ENCODE results near the gene ACOT7.

The ACOT7 gene

DNA sequence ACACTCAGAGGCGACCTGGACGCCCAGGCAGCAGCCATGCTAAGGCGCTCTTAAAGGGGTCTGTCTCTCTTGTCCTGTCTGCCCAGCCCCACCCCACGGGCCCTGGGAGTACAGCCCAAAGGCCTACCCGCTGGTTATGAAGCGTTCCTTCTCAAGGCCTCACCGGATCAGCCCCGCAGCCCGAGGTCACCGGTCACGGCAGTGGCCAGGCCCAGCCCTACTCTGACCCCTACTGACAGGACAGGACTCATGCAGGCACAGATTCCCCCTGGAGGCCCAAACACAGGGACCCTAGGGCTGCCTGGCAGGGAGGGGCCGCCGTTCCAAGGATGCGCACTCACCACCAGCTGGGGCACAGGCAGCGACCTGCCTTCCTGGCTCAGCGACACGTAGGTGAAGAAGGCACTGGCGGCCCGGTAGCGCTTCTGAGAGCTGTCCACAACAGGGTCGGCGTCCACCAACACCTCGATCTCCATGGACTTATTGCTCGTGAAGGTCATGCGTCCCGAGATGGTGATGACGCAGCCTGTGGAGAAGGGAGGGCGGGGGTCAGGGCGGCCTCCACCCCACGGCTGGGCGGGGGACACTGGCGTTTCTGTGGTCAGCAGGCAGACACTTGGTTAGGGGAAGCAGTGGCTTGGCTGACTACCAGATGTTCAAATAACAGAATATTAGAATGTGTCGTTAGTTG, 112.7 kb downstream of the ACOT7 start:
- no peak for DNase-seq

GRCh38 chr1:6279613-6280383, 113.8 kb downstream of the ACOT7 start:
- DNase-seq: no peak

- no peak for DNase-seq
These were observed 114.5 kb downstream of the ACOT7 start for GRCh38 chr1:6279066-6279465.

DNA sequence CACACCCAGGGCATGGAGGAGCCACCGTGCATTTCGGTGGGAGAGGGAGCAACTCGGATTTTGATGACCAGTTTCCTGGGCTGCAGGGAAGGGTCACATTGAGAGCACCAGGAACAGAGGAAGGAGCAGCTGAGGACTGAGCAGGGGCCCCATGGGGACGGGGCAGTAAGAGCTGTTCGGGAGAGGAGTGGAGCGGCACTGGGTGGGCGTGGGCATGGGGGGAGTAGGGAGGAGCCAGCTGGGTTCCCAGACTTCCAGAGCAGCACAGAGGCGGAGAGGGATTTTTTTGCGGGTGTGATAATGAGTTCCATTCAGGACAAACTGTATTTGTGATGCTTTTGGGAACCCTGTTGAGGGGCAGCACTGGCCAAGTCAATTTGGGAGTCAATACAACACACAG, 115.3 kb downstream of the ACOT7 start:
- no peak for DNase-seq

- no peak for DNase-seq
These were observed 116.6 kb downstream of the ACOT7 start for GRCh38 chr1:6276811-6277555.

DNA sequence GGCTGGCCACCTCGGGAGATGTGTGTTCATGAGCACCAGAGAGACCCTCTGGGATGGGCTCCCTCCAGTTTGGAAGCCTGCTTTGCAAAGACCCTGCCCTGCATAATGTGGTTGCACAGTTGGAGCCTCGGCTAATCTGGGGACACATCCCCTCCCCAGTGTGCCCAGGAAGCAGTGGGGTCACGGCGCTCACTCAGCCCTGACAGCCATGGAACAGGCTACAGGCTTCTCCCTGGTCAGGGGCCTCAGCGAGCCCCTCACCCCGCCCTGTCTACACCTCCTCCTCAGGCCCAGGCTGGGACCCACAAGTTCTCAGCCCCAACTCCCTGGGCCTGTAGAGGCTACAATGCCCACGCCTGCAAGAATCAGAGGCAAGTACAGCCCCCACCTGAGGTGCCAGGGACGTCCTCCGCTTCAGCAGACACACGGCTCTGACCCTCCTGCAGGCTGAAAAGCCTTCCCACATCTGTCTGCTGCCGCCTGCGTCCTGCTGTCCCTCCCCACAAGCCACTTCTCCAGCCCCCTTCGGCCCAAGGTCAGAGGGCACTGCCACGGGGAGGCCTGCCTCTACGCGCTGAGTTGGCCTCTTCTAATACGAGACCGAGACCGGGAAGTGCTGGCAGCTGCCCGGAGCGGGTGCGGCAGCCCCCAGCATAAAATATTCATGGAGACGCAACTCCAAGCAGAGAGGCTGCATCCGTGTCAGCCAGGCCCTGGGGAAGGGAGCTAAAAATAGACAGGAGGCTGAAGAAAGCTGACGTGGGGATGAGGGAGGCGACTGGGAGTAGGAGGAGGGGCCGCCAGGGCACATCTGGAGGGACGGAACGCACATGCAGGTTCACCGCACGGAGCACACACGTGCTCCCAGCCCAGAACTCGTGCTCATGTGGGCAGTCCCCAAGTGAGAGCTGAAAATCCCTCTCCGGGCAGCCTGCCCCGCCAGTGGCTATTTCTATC, 117.5 kb downstream of the ACOT7 start:
- no peak for DNase-seq

DNA sequence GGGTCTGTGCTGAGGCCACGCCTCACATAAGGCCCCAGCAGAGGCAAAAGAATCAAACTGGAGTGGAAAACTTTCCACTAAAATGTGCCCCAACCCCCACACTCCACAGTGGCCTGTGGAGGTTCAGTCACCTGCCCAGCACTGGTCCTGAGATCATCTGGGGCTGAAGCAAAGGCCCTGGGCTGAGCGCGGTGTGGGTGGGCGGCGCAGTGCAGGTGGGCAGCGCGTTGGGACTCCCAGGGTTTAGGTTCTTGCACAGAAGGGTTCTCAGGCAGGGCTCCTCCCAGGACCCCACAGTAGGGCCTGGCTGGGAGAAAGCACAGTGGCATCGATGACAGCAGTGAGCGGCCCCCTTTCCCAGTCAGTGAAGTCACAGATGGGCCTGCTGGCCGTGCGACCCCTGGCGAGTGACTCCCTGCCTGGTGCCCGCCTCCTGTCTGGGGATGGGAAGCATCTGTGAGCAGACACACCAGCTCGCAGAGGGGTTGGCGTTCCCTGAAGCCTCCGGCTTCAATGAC, 118.9 kb downstream of the ACOT7 start:
- DNase-seq: no peak

DNA sequence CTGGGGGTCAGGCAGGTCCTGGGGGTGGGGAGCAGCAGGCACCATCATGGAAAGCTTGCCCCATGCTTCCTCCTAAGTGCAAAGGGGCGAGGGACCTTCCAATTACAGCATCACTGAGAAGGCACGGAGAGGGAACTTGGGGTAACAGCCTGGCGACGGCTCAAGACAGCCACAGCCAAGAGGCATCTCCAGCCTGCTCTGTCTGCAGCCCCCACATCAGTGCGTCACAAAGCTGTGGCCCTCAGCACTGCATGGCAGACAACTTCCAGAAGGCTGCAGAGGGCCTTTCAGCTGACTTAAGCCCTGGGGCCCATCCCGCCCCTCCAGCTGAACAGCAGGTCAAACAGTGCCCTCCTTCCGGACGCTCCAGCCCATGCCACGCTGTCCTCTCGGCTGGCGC, 119.5 kb downstream of the ACOT7 start:
- no peak for DNase-seq

- no peak for DNase-seq
These were observed 120.1 kb downstream of the ACOT7 start for GRCh38 chr1:6273380-6273891.

GRCh38 chr1:6272868-6273267, 120.7 kb downstream of the ACOT7 start:
- DNase-seq: no peak

DNA sequence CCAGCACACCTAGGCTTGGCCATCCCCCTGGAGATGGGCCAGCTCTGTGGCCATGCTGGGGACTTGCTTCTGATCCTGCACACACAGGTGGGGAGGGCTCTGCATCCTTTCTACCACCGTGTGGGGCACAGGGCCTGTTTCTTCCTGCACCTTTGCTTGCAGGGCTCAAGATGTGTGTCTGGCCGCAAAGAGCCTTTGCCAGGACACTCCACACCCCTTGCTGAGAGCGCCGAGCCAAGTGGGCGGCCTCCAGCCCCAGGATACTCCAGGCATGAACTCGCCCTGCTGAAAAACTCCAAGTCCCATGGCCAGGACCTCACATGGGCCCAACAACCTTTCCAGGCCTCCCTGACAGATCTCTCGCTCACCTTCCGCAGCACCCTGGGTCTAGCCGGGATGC, 121.1 kb downstream of the ACOT7 start:
- no peak for DNase-seq

DNA sequence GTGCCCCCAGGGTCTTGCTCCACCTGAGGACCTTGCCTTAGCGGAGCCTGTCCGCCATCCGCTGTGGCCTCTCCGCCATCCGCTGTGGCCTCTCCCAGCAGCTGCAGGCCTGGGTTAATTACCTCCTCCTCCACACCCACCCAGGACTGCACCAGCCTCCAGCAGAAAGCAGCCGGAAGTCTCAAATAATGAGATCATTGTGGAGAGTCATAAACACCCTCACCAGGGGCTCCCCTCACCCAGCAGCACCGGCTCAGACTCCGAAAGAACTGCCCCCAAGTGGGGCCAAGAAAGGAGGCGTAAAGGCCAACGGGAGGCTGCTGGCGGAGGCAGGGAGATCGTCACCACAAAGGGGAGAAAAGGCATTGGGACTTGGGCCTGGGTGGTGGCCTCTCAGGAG, 122.0 kb downstream of the ACOT7 start:
- DNase-seq: no peak

DNA sequence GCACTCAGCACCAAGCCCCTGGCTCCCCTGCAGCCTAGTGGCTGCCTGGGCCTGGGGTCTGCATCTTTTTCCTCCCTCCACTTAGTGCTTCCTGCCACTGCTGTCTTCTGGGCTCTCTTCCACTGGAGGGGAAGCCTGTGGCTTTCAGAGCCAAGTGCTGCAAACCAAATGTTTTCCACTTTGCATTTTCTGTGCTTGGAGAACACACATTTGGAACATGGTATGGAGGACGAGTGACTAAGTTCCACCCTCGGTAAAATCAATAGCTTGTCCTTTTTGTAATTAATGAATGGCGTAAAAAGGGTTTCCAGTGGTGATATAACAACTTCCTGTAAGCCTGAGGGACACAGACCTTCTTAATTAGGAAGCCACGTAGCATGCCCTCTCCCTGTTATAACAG, 122.6 kb downstream of the ACOT7 start:
- no peak for DNase-seq

DNA sequence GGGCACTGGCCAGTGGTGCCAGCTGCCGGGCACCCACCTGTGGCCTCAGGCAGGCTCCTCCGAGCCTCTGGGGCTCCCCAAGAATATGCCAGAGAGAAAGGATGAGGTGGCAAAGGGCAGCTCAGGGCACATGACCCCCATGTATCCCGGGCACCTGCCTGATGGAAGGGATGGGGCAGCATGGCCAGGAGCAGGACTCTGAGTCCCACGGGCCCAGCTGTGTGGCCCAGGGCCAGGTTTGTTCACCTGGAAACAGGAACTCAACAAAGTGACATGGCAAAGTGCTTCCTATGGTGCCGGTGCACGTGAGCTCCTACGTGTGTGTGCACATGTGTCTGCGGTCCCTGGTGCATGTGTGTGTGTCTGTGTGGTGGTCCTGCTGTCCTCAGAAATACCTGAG, 123.2 kb downstream of the ACOT7 start:
- no peak for DNase-seq

DNA sequence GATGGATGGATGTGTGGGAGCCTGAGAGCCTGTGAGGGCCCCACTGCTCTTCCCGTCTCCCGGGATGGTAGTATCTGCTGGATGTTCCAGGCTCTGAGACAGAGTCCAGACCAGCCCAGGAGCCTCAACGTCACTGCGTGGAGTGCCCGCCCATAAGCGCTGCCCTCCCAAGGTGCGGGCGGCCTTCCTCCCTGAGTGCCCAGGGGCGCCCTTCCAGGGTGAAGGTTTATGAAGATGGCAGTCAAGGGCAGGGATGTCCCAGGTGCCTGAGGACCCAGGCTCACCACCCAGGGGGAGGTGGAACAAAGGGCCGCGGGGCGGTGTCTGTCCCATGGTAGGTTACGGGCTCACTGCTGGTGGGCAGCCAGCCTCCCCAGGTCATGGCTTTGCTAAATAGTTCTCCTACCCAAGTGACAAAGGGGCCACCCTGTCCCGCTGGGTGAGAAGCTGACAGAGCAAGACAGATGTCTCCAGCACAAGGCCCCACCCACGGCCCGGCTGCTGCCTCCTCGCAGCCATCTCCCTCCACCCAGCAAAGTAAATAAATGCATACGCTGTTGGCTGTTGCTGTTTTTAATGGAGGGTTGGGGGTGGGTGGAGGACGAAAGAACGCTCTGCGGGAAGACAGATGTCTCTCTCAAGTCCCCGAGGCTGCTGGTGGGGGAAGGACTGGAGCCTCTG, 123.7 kb downstream of the ACOT7 start:
- no peak for DNase-seq

- no peak for DNase-seq
These were observed 124.3 kb downstream of the ACOT7 start for GRCh38 chr1:6269296-6269695.

DNA sequence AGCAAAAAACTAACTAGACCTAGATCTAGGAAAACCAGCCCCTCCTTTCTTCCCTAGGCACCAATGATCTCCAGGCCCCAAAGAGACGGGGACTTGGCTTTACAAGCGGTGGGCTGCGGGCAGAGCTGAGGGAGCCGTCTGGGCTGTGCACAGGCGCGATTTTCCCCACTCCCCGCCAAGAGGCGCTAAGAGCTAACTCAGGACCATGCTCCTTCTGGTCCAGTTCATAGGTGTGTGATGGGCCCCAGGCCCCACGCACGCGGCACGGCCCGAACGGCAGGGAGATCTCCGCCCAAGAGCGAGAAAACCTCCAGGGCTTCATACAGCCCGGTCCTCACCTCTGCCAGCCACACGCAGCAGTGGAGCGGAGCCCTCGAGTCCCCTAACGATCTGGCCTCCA, 125.2 kb downstream of the ACOT7 start:
- no peak for DNase-seq

- no peak for DNase-seq
These were observed 125.8 kb downstream of the ACOT7 start for GRCh38 chr1:6267686-6268322.

- DNase-seq: no peak
These were observed 126.9 kb downstream of the ACOT7 start for GRCh38 chr1:6266641-6267040.

- no peak for DNase-seq
These were observed 128.4 kb downstream of the ACOT7 start for GRCh38 chr1:6265151-6265550.

DNA sequence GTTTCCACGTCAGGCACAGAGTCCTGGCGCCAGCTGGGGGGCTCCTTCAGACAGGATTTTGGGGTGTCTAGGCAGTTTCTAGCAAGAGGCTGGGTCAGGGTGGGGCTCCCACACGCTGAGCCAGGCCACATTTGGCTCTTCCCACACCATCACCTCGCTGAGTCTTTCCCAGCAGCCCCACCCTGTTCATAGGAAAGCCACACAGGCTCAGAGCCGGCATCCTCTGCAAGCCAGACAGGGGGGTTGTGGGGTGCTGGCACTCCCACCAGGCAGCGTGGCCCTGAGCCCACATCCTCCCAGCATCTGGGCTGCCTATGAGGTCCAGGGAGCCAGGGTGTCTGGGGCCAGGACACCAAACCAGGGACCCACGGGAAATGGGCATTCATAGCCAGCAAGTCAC, 129.9 kb downstream of the ACOT7 start:
- no peak for DNase-seq

All from effector CD8-positive, alpha-beta T cell (primary cell).